Stimulated activated CD8-positive, alpha-beta memory T cell treated with anti-CD3 and anti-CD28 coated beads, Interleukin-4, amount 100 ng/mL, for 24 hours (primary cell): ENCODE measurements around the gene PKNOX2.

Experiments
- DNase-seq: peaks from one replicate; pipeline ENCODE4 v3.0.0-alpha.2; 2020; ENCODE audit warnings: low read depth

Gene PKNOX2

DNA sequence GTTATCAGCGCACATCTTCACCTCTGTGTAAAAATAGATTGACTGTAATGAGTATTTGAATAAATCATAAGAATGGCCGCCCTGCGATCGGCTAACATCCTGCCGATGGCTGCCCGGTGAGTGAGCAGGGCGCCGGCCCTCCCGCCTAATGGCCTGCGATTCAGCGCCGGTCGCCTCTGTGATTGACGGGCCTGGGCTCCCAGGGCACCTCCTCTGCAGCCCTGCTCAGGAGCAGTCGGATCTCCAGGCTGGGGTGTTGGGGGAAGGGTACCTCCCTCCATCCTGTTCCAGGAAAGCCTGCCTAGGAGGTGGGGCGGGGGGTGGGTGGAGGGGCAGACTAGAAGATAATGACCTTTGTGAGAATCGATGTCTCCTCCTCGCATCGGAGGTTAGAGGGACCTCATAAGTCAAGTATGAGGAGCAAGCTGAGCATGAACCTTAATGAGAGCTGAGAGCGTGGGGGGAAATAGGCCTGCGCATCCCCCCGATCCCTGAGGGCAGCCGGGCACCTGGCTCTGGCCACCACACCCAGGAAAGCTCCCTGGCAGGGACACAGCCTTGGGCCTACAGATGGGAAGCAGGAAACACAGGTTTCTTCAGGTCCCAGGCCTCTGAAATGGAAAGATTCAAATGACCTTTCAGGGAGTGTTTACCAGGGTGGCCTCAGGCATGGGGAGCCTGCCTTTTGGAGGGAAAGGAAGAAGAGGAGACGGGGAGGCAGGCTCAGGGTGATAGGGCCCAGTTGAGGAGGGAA, 71.7 kb downstream of the PKNOX2 start:
- DNase-seq = no peak

DNA sequence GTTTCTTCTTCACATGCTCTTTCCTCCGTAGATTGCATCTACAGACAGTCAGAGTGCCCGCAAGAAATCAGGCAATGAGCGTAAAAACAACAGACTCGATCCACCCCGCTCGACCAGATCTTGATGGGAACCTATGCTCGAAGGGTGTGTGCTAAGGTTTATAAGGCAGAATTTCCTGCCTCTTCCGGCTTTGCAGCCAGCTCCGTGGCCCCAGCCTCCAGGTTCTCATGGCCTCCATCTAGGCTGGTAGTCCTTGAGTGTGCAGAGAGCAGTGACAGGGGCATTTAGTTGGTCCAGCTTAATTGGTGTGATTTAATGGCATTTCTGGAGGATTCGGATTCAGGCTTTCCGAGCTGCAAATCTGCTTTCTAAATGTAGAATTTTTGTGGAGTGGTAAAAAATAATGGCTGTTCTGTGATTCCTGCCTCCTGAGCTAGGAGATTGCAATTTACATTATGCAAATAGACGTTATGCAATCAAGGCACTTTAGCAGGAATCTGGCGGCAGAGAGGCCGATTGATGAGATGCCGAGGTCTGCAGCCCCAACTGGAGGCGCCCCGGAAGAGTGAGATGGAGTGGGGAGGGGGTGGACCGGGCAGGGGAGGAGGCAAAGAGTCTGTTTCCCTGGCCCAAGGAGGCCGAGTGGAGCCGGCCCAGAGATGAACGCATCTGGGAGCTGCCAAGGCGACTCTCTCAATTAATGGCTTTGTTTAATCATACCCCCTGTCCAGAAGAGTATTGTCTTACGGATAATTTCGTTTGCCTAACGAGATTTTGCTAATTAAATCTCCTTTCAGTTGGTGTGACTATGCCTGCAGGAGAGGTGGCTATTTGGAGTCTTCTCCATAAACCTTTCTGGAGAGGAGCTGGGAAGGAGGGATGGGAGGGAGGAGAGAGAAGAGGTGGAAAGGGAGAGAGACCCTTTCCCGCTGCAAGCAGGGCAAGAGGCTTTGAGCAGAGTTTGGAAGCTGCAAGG, 75.3 kb downstream of the PKNOX2 start:
- no peak for DNase-seq

DNA sequence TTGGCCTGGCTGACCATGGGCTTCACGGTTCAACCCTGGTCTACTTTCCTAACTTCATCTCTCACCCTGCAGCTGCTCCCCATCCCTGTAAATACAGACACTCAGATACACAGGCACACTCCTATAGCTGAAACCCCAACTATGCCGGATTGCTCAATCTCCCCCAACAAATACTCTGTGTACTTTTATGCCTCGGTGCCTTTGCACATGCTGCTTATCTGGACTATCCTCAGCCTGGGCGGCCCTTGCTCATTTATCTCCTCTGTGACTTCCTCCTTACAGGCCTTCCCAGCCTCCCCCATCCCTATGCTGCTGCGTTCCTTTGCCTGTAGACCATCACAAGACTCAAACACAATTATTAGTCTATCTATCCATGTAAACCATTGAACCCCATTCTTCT, 76.6 kb downstream of the PKNOX2 start:
- DNase-seq = no peak

DNA sequence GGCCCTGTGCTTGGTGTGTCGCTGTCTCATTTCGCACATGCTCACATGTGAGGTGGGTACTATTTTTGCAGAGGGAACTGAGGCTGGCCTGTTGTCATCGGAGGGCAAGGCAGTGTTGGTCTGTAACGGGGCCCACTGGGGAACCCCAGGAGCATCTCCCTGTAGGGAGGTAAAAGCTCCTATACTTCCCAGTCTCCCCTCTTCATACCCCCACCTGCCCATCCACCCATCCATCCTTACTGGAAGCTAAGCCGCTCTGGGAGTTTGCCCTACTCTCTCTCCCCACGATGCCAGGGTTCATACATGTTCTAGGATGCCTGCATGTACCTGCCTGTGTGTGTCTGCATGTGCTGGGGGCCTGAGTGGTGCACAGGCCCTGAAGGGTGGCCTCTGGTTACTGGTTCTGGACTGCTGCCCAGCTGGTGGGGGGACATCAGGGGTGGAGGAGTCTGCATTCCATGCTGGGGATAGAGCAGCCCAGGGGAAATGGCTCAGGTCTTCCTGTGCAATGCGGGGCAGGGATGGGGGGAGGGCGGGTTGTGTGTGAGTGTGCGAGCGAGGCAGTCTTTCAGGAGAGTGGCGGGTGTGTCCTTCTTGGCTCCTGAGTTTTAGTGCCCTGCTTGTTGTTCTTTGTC, 77.7 kb downstream of the PKNOX2 start:
- DNase-seq = no peak

DNA sequence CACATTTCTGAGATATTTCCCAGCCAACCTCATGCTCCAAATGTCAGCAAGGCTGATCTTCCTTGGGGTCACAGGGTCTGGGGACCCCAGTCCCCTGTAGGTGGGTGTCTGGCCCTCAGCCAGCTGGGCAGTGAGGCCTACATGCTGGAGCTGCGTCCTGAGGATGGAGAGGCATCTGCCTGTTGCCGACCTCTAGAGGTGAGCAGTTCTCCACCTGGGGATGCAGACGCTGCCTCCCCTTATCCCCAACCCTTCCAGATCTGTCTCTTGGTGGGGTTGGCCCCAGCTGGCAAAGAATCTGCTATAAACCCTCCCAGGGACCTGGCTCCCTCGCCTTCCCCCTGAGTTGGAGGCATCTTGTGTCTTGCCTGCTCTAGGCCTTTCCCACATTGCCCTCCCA, 79.6 kb downstream of the PKNOX2 start:
- no peak for DNase-seq

DNA sequence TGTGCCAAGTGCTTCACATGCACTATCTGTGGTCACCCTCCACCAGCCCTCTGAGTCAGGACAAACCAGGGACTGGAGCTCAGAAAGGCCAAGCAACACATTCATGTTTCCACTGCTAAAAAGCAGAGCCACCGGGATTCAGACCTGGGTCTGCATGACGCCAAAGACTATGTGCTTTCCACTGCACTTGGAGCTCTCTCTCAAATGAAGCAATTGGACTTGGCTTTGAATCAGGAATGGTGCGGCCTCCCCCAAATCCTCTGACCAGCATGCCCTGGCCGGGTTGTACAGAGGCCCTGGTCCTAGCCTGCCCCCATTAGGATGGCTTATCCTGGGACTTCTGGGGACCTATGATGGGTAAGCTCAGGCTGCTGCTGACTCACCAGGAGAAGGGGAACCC, 80.7 kb downstream of the PKNOX2 start:
- no peak for DNase-seq

- DNase-seq = no peak
Measured at GRCh38 chr11:125247431-125247830, 82.9 kb downstream of the PKNOX2 start.

DNA sequence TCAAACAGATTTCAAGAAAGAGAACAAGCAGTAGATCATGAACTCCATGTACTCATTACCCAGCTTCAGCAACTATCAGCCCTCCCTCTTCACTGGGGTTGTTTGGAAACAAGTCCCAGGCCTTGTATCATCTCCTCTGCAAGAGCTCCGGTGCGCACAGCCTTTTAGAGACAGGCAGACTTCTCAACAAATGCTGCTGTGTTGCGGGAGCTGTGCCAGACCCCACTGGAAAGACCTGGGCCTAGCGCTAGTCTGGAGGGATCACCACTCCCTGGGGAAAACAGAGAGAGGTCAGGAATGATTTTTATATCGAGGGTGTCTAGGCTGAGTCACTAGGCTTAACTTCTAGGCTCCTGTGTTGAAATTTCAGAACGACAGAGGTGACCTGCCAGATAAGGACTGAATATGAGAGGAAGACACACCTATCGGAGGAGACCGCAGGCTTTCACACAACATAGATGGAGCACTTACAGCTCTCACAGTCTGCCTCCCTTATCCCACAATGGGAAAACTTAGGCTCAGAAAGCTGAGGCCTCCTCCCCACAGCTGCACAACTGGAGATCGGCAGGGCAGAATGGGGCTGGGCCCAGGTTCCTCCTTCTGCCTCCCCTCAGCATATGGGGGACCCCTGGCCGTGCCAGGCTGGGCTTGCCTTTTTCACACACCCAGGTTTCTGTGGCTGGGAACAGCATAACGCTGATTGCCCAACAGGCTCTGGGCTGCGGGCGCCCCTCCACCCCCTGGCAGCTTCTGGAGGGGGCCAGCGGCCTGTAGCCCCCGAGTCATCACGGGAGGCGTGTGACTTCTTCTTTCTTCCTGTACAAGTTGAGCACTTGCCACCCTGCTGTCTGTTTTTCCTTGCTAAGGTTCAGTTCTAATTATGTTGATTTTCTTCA, 86.0 kb downstream of the PKNOX2 start:
- no peak for DNase-seq

GRCh38 chr11:125251214-125251545, 86.6 kb downstream of the PKNOX2 start:
- no peak for DNase-seq

DNA sequence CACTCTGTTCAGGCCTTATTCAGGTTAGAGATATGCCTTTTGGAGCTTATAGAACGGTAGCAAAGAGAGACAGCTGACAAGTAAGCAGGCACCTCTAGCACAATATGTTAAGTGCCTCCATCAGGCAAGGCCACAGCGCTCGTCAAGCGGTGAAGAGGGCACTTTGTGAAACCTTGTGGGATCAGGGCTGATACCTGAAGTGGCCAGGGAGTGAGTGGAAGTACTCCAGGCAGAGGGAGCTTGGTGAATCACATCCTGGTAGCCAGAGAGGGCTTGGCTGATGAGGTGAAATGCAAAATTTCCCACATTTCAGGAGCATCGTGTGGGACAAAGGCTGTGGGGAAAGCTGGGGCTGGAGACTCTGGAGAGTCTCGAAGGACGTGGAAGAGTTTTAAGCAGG, 87.4 kb downstream of the PKNOX2 start:
- DNase-seq = no peak

GRCh38 chr11:125253289-125253688, 88.7 kb downstream of the PKNOX2 start:
- DNase-seq = no peak

DNA sequence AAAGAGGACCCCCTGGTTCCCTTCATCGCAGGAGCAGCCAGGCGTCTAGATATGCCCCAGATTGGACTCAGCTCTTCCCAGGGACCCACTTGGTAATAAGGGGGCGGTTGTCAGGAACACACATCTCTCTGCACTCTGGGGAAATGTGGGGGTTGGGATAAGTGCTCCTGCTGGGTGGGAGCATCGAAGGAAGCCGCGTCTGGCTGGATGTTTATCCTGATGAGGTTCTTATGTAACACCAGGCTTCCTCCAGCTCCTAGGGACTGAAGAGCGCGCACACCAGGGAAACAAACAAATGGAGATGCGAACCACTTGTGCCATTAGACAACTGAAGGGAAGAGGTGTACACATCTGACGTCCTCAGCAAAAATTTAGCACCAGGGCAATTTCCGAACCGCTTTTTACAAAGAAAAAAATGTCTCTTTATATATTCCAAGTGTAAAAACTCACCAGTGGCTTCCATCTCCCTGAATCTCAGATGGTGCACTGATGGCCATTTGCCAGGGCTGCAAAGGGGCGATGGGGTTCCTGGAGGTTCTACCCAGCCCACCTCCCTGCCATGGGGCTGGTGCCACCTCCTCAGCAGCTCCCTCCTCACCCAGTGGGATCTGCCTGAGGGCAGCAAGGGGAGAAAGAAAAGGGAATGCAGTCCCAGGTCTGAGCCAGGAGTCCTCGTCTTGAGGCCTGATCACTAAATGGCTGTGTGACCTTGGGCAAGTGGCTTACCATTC, 89.4 kb downstream of the PKNOX2 start:
- DNase-seq = no peak

DNA sequence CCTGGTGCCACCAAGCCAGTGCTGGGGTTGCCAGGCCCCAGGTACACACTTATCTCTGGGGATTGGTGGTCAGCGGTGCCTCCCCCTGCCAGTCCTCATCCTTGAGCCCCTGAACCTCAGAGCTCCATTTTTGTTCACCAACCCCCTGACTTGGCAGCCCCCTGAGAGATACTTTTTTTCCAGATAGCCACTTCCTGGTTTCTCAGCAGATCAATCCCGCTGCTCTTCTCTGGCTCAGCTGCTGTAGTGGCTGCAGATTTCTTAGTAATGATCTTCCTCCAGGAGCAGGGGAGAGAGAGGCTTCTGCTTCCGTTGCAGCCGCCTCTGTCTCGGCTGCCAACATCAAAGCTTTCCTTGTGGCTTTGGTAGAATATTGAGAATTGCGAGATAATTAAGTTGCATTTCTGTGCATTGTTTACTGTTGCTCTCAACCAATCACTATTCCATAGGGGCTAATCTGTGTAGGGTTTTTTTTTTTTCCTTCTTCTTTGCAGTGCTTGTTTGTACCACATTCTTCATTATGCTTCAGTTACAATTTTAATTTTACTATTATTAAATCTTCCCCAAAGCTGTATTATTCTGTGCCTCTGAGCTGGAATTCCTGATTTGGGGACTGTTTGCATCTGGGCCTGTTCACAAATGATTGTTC, 92.1 kb downstream of the PKNOX2 start:
- no peak for DNase-seq

GRCh38 chr11:125257190-125257579, 92.6 kb downstream of the PKNOX2 start:
- no peak for DNase-seq

GRCh38 chr11:125257751-125258150, 93.2 kb downstream of the PKNOX2 start:
- DNase-seq = no peak

DNA sequence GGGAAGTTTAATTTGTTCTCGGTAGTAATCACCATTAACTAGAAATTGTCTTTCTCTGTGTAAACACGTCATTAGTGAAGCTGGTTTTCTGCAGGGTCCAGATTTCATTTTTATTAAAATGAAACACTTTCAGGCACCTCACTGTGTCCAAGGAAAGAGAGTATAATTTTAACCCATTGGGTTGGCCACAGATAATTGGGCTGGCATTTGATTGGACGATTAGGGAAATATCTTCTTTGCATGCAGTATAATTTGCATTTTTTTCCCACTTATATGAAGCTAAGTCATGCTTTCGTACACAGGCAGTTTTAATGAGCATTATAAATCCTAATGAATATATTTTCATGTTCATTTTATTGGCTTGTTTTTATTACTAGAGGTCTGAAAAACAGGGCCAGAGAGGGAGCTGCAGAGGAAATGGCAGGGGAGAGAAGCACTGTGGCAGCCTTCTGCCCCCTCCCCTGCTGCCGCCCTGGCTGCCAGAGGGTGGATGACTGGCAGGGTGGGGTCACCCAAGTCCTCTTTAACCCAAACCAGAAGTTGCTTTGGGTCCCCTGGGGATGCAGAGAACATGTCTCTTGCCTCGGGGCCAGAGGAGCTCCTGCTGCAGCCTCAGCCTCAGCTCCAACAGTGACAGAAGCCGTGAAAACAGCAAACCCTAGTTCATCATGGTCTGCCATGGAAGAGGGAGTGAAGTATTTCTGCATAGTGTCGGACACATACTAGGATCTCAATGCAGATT, 93.9 kb downstream of the PKNOX2 start:
- DNase-seq = no peak

DNA sequence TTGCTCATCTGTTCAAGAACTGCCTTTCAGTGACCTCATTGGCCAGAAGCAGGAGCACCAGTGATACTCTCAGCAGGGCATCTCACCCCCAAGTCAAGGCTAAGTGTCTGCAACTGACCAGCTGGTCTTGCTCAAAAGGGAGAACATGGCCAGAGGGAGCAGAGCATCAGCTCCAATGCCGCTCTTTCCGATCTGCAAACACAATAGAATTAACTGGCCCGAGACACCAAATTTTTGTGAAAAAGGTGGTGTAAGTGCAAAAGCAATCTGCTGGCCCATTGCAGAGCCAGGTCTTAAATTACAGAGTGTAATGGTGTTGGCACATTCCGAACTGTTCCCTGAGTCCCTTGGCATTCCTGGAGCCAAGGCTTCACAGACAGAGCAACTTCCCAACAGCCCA, 97.0 kb downstream of the PKNOX2 start:
- DNase-seq = no peak

DNA sequence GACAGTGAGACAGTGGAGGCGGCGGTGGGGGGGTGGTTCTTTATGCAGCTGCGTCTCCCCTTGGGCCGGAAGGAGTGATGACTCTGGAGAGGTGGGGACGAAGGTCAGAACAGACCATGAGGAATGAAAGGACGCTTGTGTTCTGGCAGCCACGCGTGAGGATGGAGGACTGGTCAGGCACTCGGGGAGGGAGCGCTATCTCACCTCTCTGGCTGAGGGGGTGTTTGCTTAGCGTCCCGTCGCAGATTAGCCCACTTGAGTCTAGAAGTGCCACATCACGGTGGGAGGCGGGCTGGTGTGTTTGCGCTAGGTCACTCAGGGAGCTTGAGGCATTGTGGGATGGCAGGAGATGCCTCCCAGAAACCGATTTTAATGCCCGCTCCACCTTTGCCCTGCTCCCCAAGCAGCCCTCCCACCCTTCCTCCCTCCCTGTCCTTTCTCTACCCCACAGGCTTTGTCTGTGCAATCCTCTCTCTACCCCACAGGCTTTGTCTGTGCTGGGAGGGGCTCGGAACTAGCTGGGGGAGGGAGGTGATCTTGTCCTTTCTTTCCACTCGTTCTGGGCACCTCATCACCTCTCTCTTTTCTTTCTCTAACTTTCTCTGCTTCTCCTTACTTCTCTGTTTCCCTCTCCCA, 97.8 kb downstream of the PKNOX2 start:
- DNase-seq = no peak

GRCh38 chr11:125262830-125263218, 98.3 kb downstream of the PKNOX2 start:
- DNase-seq = no peak
